Measurements from ENCODE around the gene OFD1. TPM values are rescaled to one million over a fixed set of nuclear protein-coding genes. Genes with fewer than 3 reads are reported as not detected.

Gene OFD1, protein sequence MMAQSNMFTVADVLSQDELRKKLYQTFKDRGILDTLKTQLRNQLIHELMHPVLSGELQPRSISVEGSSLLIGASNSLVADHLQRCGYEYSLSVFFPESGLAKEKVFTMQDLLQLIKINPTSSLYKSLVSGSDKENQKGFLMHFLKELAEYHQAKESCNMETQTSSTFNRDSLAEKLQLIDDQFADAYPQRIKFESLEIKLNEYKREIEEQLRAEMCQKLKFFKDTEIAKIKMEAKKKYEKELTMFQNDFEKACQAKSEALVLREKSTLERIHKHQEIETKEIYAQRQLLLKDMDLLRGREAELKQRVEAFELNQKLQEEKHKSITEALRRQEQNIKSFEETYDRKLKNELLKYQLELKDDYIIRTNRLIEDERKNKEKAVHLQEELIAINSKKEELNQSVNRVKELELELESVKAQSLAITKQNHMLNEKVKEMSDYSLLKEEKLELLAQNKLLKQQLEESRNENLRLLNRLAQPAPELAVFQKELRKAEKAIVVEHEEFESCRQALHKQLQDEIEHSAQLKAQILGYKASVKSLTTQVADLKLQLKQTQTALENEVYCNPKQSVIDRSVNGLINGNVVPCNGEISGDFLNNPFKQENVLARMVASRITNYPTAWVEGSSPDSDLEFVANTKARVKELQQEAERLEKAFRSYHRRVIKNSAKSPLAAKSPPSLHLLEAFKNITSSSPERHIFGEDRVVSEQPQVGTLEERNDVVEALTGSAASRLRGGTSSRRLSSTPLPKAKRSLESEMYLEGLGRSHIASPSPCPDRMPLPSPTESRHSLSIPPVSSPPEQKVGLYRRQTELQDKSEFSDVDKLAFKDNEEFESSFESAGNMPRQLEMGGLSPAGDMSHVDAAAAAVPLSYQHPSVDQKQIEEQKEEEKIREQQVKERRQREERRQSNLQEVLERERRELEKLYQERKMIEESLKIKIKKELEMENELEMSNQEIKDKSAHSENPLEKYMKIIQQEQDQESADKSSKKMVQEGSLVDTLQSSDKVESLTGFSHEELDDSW
- 16.1 TPM for polyA plus RNA-seq (2013, experiment 1 of 2)
- polyA plus RNA-seq (2013, experiment 2 of 2), result 19.2 TPM

DNA sequence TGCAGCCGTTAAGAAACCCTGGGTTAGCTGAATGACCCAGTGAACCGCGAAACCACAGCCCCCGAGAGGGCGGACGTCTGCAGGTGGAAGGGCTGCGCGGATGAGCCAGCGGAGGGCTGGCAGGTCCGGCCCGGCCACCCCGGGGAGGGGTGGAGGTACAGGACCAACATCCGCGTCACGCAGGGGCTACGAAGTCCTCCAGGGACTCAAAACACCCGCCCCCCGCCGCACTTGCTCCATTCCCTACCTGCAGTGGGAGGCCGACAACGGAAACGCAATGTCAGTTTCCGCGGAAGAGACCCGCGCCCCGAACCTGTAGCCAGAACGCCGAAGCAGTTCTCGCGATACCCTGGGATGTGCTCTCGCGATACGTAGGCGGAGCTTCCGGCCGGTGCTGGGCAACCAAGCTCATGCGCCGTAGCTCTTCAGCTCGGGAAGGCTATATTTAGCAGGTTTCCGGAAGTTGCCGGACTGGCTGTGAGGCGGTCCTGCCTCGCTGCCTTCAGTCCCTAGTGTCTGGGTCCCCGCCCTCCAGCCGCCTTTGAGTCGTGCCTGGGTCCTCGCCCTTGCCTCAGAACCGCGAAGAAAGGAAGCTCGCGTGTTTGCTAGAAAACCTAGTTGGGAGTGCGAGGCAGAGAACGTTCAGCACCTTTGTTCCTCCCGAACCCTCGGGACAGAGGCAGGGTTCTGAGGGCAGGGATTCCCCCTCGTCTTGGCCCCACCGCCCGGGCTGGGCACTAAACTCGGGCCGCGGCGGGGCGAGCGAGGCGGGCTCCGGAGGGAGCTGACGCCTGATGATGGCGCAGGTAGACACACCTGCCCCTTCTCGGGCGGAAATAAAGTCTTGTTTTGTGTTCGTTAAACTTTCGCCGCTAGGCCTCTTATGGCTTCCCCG, at the start of gene OFD1, which contains the start of gene TRAPPC2:
Gene OFD1, plus strand, starts transcription at position 471 of the 895 bp plus-strand sequence. Its CDS starts 324 bp downstream, at position 795.
Gene TRAPPC2, minus strand, starts transcription at position 343 of the 895 bp plus-strand sequence. CDS start 14,657 bp downstream, outside the sequence.
- 0 to 1% methylated on average over 20 to 23 of the region's 75 CpGs for WGBS, 2 experiments (ENCODE audit: insufficient coverage in 2 of 2)
- H3K9me3 ChIP-seq (ENCODE audit: control insufficient read depth, low read length), result no peaks in the 10 kb centered on the region
- peak within 1 kb of the TSS; percentile 81 for H3K27ac ChIP-seq (ENCODE audit: low read depth, low read length, severe bottlenecking)
- H3K4me3 ChIP-seq (ENCODE audit: extremely low read depth, insufficient read depth, low read length, poor library complexity, severe bottlenecking), result peak within 1 kb of the TSS; percentile 61
- H3K36me3 ChIP-seq (ENCODE audit: control insufficient read depth, insufficient read depth, low read length), result peaks cover 12% of the 10 kb centered on the region
- H3K4me1 ChIP-seq (ENCODE audit: control insufficient read depth, insufficient read depth, low read length, poor library complexity, severe bottlenecking), result peaks cover 3% of the 10 kb centered on the region

DNA sequence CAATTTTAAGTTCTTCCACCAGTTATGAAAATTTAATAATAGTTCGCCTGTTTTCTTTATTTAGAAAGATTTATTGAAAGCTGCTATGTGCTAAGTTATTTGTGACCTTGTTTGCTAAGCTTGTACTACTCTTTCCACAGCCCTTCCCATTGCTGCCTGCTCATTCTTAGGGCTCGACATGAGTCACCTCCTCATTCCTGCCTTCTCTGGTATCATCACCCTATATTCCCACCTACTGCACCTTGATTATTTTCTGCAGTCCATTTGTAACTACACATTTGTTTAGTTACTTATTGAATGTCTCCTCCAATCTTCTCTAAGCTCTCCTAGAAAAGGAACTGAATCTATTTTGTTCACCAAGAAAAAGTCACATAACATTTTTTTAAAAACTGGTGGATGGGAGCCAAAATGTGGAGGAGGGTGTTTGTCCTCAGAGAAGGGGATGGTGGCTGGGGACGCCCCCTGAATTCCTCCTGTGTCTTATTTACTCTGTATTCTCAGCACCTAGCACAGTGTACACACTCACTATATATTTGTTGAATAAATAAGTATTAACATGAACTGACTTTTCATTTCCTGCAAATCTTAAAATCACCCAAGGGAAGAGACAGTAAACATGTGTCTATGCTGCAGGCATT, 49.3 kb upstream of the OFD1 start:
- H3K4me1 ChIP-seq (ENCODE audit: control insufficient read depth, insufficient read depth, low read length, poor library complexity, severe bottlenecking), result no peaks in the 10 kb centered on the region
- H3K27ac ChIP-seq (ENCODE audit: low read depth, low read length, severe bottlenecking), result no peak overlapping the region
- WGBS, 2 experiments (ENCODE audit: insufficient coverage in 2 of 2), result 86% methylated on average over 1 of the region's 3 CpGs; no CpG with 5 or more reads in 1 of the 2 experiments
- no peaks in the 10 kb centered on the region for H3K9me3 ChIP-seq (ENCODE audit: control insufficient read depth, low read length)
- no peaks in the 10 kb centered on the region for H3K36me3 ChIP-seq (ENCODE audit: control insufficient read depth, insufficient read depth, low read length)
- H3K4me3 ChIP-seq (ENCODE audit: extremely low read depth, insufficient read depth, low read length, poor library complexity, severe bottlenecking), result no peak overlapping the region

DNA sequence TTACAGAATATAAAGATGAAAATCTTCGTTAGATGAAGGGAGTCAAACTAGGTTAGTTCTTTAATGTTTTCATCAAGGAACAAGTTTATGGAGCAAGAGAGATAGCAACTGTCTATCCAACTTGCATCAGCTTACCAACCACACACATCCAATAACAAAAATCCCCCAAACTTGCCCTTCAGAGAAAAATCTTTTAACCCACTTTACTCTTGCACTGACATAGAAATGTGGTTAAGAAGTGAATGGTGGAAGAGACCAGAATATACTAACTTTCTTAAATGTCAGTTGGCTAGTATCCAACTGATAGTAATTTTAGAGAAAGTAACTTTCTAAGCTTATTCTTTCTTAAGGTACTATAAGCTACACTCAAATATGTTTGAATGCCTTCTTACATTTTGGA, 47.3 kb upstream of the OFD1 start:
- Histone ChIP-seq H3K4me3 (ENCODE audit: extremely low read depth, insufficient read depth, low read length, poor library complexity, severe bottlenecking) (no peak overlapping the region), H3K27ac (ENCODE audit: low read depth, low read length, severe bottlenecking) (no peak overlapping the region), H3K4me1 (ENCODE audit: control insufficient read depth, insufficient read depth, low read length, poor library complexity, severe bottlenecking) (peaks cover 6% of the 10 kb centered on the region), H3K9me3 (ENCODE audit: control insufficient read depth, low read length) (no peaks in the 10 kb centered on the region), H3K36me3 (ENCODE audit: control insufficient read depth, insufficient read depth, low read length) (no peaks in the 10 kb centered on the region)
- WGBS, 2 experiments (ENCODE audit: insufficient coverage in 2 of 2), result no CpG with 5 or more reads among the region's 1 CpG

DNA sequence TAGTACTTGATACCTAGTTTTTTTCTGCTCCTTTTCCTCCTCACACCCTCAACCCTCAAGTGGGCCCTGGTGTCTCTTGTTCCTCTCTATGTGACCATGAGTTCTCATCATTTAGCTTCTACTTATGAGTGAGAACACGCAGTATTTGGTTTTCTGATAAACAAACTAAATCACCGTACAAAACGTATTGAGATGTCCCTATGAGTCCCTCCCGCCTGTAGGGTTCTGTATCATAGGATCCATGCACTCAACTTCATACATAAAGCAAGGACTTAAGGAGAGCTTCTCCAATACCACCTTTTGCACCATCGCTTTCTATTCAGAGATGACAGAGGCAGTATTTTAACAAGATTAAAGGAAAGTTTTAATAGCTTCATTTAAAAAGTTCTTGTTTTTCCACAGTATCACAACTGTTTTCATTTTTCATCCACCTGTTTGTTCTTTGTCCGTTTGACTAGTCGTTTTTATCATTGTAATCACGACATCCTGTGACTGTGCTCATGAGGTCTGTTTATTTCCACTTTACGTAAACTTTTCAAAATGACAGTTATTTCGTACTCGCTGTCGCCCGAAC, 46.1 kb upstream of the OFD1 start:
- Histone ChIP-seq H3K4me1 (ENCODE audit: control insufficient read depth, insufficient read depth, low read length, poor library complexity, severe bottlenecking) (peaks cover 15% of the 10 kb centered on the region), H3K9me3 (ENCODE audit: control insufficient read depth, low read length) (no peaks in the 10 kb centered on the region), H3K4me3 (ENCODE audit: extremely low read depth, insufficient read depth, low read length, poor library complexity, severe bottlenecking) (peak overlapping the region; percentile 62), H3K27ac (ENCODE audit: low read depth, low read length, severe bottlenecking) (no peak overlapping the region), H3K36me3 (ENCODE audit: control insufficient read depth, insufficient read depth, low read length) (no peaks in the 10 kb centered on the region)
- WGBS, 2 experiments (ENCODE audit: insufficient coverage in 2 of 2), result 0 to 12% methylated on average over 1 to 7 of the region's 13 CpGs

DNA sequence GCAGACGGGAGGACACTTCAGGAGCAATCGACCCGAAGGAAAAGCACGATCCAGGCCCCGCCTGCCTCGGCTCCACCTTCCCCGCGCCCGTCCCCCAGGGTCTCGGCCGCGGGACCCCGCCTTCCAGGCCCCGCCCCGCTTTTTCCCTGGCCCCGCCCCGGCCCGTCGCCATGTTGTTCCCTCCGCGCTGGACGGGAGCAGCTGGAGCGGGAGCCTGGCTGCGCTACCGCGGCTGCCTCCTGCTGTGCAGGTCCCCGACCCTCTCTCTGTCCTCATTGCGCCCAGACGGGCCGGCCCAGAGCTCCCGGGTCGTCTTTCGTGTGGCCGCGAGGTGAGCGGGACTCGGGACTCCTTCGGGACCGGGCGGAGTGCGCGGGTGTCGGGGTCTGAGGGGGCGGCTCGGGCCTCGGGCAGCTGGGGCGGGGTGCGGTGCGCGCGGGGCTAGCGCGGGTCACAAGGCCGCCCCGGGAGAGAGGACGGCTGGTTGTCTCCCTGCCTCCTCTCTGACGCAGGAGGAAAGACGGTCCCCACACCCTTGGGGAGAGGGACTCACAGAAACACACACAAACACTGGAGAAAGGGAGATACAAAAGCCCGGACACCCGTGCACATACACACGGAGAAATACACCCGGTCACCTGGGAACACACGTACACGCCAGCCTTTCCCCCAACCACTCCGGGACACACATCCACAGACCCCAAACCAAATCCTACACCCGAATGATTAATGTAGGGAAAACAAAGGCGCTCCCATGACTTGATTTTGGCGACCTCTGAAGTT, 45.4 kb upstream of the OFD1 start, which contains the start of gene RAB9A:
Gene RAB9A, plus strand, starts transcription at position 171 of the 783 bp plus-strand sequence. CDS start 19,619 bp downstream, outside the sequence.
- WGBS, 2 experiments (ENCODE audit: insufficient coverage in 2 of 2), result 0 to 2% methylated on average over 8 to 9 of the region's 68 CpGs
- Histone ChIP-seq H3K36me3 (ENCODE audit: control insufficient read depth, insufficient read depth, low read length) (no peaks in the 10 kb centered on the region), H3K27ac (ENCODE audit: low read depth, low read length, severe bottlenecking) (peak within 1 kb of the TSS; percentile 84), H3K9me3 (ENCODE audit: control insufficient read depth, low read length) (no peaks in the 10 kb centered on the region), H3K4me3 (ENCODE audit: extremely low read depth, insufficient read depth, low read length, poor library complexity, severe bottlenecking) (peak within 1 kb of the TSS; percentile 62), H3K4me1 (ENCODE audit: control insufficient read depth, insufficient read depth, low read length, poor library complexity, severe bottlenecking) (peaks cover 22% of the 10 kb centered on the region)

DNA sequence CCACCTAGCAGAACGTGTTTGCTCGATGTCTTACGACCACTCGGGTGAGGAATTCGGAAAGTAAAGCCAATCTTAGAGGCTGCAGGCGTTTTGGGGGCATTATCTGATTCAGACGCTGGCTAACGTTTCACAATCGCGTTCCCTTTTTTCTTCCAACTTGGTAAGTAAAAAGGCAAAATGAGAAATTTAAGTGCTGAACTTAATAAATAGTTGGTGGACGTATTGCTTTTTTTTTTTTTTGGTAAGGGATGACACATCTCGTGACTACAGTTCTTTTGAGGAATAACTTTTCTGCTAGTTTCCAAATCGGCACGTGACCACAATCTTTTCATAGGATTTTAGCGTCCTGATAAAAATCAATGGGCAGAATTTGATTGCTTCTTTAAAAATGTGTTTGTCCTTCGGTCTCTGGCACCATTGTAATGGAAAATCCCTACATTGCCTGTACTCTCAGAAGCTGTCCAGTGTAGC, 44.8 kb upstream of the OFD1 start:
- H3K36me3 ChIP-seq (ENCODE audit: control insufficient read depth, insufficient read depth, low read length), result no peaks in the 10 kb centered on the region
- WGBS, 2 experiments (ENCODE audit: insufficient coverage in 2 of 2), result 0% methylated on average over 6 of the region's 16 CpGs; no CpG with 5 or more reads in 1 of the 2 experiments
- peaks cover 27% of the 10 kb centered on the region for H3K4me1 ChIP-seq (ENCODE audit: control insufficient read depth, insufficient read depth, low read length, poor library complexity, severe bottlenecking)
- peak overlapping the region; percentile 62 for H3K4me3 ChIP-seq (ENCODE audit: extremely low read depth, insufficient read depth, low read length, poor library complexity, severe bottlenecking)
- no peaks in the 10 kb centered on the region for H3K9me3 ChIP-seq (ENCODE audit: control insufficient read depth, low read length)
- H3K27ac ChIP-seq (ENCODE audit: low read depth, low read length, severe bottlenecking), result peak overlapping the region; percentile 84

DNA sequence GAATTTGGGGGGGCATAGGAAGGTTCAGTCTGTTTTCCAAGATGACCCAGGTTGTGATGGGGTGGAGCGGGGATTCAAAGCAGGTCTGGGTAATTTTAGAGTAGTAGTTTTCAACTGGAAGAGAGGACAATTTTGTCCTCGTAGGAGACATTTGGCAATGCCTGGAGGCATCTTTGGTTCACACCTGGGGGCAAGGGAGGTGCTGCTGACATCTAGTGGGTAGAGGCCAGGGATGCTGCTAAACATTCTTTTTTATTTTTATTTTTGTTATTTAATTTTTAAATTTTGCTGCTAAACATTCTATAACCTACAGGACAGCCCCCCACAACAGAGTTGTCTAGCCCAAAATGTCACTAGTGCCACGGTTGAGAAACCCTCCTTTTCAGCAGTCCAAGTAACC, 43.7 kb upstream of the OFD1 start:
- Histone ChIP-seq H3K36me3 (ENCODE audit: control insufficient read depth, insufficient read depth, low read length) (no peaks in the 10 kb centered on the region), H3K4me1 (ENCODE audit: control insufficient read depth, insufficient read depth, low read length, poor library complexity, severe bottlenecking) (peaks cover 27% of the 10 kb centered on the region), H3K9me3 (ENCODE audit: control insufficient read depth, low read length) (no peaks in the 10 kb centered on the region), H3K4me3 (ENCODE audit: extremely low read depth, insufficient read depth, low read length, poor library complexity, severe bottlenecking) (peak overlapping the region; percentile 62), H3K27ac (ENCODE audit: low read depth, low read length, severe bottlenecking) (no peak overlapping the region)
- WGBS, 2 experiments (ENCODE audit: insufficient coverage in 2 of 2), result 92% methylated on average over 2 of the region's 3 CpGs; no CpG with 5 or more reads in 1 of the 2 experiments

DNA sequence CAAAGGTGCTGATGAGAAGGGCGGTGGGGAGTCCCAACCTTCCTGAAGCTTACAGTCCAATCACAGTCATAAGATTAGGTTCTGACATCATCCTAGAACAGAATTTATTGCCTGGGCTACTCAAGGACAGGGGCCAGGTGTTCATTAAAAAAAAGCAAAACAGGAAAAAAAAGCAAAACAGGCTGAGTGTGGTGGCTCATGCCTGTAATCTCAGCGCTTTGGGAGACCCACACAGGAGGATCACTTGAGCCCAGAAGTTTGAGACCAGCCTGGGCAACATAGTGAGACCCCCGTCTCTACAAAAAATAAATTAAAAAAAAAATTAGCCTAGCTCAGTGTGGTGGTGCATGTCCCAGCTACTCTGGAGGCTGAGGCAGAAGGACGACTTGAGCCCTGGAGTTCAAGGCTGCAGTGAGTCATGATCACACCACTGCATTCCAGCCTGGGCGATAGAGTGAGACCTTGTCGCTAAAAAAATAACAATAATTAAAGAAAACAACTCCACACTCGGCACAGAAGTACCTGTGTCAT, 42.6 kb upstream of the OFD1 start:
- Histone ChIP-seq H3K9me3 (ENCODE audit: control insufficient read depth, low read length) (no peaks in the 10 kb centered on the region), H3K36me3 (ENCODE audit: control insufficient read depth, insufficient read depth, low read length) (no peaks in the 10 kb centered on the region), H3K27ac (ENCODE audit: low read depth, low read length, severe bottlenecking) (no peak overlapping the region), H3K4me3 (ENCODE audit: extremely low read depth, insufficient read depth, low read length, poor library complexity, severe bottlenecking) (no peak overlapping the region), H3K4me1 (ENCODE audit: control insufficient read depth, insufficient read depth, low read length, poor library complexity, severe bottlenecking) (peaks cover 27% of the 10 kb centered on the region)
- 60 to 80% methylated on average over 1 of the region's 7 CpGs for WGBS, 2 experiments (ENCODE audit: insufficient coverage in 2 of 2)

Measured in mesodermal cell (in vitro differentiated cells).